ENCODE data around the gene SPINDOC. TPM values are rescaled to one million over a fixed set of nuclear protein-coding genes. Genes with fewer than 3 reads are reported as not detected.
"Not testable (repeated sequence)": the region's sequence is repeated elsewhere in the genome, so short reads cannot be mapped to it uniquely, and the experiment has no call there.

The SPINDOC gene, protein sequence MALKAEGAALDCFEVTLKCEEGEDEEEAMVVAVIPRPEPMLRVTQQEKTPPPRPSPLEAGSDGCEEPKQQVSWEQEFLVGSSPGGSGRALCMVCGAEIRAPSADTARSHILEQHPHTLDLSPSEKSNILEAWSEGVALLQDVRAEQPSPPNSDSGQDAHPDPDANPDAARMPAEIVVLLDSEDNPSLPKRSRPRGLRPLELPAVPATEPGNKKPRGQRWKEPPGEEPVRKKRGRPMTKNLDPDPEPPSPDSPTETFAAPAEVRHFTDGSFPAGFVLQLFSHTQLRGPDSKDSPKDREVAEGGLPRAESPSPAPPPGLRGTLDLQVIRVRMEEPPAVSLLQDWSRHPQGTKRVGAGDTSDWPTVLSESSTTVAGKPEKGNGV
- 19.6 TPM for total RNA-seq

DNA sequence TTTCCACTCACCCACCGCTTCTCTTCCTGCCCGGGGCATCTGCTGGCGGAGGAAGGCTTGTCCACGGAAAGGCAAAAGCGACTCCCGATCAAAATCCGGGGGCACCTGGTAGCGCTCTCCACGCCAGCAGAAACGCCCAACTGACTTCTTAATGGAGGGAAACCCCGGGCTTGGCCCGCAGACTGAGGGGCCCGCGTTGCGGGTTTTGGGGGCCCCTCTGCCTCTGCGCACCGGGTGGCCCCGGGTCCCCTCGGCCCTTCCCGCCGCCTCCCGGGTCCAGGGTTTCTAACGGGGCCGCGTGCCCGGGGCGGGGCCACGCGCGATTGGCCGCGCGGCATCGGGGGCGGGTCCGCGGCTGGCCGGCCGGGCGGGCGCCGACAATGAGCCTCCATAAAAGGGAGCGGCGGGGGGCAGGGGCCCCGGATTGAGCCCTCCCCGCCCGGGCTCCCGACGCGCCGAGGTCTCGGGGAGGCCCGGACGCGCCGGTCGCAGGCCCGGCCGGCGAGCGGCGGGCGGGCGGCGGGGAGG, at the start of gene SPINDOC:
TSS of gene SPINDOC (plus strand) at position 422 of the 528 bp plus-strand sequence. CDS start 231 bp downstream, outside the sequence.
- peak; percentile 72 for DNase-seq (ENCODE audit: low spot score)

DNA sequence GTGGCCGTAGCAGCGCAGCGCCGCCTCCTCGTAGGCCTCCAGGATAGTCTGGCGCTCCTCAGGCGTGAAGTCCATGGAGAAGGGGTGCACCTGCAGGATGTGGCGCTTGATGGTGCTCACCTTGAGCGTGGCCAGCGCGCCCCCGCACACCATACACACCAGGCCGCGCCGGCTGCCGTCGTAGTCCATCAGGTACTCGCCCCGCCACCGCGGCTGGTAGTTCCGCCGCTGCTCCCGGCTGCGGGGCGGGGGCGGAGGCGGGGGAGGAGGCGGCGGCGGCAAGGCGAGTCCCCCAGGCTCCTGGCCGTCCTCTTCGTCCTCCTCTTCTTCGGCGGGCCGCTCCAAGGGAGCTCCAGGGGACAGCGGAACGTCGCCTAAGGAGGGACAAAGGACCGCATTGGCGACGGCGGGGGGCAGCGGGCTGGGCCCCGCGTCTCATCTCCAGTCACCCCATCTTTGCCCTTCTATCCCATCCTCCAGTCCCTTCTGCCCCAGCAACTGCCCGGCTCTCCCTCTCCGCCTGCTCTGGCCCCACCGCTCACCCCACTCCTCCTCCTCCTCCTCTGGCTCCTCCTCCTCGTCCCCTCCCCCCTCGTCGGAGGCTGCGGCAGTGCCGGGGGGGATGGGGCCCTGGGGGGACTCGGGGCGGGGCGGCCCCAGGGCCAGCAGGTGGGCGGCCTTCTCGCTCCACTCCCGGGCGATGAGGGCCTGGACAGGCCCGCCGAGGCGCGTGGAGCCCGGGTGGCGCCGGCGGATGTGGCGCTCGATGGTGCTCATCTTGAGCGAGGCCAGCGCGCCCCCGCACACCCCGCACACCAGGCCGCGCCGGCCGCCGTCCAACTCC, 49.5 kb upstream of the SPINDOC start:
- DNase-seq (ENCODE audit: low spot score) = peak; percentile 40

DNA sequence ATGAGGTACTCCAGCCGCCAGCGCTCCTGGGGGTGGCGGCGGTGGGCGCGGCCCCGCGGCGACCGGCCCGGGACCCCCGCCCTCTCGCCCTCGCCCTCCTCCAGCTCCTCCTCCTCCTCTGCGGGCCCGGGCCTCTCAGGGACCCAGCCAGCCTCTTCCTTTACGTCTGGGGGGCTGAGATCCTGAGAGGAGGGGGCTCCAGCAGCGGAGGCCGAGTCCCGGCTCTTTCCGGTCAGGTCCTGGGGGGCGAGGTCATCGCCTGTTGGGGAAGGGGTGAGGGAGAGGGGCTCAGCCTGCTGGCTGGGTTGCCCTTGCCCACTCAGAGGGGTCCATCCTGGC, 48.9 kb upstream of the SPINDOC start:
- DNase-seq (ENCODE audit: low spot score) = no peak

DNA sequence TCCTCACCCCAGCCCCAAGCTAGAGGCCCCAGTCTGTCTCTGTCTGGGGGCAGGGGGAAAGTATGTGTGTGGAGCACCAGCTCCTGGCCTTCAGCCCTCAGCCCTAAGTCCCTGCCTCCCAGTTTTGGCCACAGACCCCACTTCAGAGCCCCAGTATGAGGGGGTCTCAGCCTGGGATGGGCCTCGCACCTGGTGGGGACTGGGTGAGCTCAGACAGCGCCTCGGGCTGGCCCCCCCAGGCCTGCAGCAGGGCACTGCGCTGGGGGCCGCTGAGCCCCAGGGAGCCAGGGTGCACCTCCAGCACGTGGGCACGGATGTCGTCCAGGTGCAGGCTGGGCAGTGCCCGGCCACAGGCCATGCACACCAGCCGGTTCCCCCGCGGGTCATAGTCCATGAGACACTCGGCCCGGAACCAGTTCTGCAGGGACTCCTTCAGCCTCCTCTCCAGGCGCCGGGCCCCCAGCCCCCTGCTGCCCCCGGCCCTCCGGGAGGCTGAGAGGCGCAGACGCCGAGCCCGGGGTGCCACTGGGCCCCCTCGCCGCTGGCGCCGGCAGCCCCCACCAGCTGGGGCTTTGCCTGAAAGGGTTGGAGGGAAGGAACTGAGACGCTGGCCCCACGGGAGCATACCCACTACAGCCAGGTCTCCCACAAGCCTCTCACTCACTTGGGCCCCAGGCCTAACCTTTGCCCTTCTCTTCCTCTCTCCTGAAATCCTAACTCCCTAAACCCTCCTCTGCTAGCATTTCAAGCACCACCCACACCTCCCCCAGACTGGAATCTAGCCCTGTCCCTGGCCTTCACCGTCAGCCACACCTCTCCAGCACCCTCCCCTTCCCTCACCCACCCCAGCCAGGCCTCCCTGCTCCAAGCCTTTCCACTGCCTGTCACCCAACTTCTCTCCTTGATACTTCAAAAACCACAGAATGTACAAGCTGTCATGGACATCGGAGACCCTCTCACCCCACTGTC, 48.3 kb upstream of the SPINDOC start:
- peak; percentile 71 for DNase-seq (ENCODE audit: low spot score)

DNA sequence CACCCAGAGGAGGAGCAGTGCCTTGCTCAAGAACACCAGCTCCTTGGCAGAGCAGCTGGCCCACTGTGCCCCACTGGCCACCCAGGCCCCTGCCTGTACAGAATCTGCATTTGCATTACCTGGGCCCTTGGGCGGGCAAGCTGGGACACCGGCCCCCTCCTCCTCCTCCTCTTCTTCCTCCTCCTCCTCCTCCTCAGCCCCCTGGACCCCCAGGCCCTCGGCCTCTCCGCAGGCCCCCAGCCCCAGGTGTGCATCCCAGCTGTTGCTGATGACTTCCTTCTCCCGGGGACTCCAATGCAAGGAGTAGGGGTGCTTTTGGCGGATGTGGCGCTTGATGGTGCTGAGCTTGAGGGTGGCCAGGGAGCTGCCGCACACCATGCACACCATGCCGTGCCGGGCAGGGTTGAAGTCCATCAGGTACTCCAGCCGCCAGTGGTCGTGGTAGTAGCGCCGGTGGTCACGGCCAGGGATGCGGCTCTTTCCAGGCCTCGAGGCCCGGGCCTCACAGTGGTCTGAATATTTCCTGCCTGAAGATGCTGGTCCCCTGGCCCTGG, 47.5 kb upstream of the SPINDOC start:
- DNase-seq (ENCODE audit: low spot score) = no peak

DNA sequence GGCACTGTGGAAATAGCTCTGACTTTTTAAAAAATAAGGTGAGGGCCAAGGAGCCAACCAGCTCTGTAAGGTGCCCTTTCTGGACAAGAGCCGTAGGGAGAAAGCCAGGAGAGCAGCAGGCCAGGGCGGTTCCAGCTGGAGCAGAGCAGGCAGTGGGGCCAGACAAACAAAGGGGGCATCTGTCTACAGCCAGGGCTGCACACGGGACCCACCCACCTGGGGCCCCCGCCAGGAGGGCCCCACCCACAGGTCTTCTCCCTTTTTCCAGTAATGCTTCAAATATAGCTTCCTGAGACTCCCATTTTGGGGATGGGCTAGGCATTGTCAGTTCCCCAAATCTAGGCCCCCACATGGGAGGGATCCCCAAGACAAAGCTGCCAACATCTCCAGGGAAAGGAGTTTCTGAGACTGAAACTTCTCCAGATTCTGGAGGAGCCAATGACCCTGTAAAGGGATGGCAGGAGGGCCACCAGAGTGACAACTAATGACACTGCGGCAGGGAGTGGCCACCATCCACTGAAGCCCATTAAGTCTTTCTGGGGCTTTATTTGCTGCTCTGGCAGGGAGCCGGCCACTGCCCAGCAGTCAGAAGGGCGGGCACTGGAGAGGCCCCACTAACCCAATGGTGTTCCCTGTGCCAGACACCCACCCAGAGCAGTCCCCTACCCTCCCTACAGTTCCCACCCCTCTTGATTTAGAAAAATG, 46.6 kb upstream of the SPINDOC start:
- no peak for DNase-seq (ENCODE audit: low spot score)

DNA sequence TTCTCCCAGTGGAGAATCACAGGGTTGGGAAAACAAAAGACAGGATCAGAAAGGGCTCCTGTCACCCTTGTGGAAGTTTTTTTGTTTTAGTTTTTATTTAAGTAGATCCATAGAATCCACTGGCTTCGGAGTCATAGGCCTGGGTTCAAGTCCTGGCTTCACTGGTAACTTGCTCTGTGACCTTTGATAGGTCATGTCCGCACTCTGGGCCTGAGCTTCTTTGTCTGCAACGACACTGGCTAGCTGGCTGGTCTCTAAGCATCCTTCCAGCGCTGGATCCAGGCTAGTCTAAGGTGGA, 46.0 kb upstream of the SPINDOC start:
- DNase-seq (ENCODE audit: low spot score) = no peak

DNA sequence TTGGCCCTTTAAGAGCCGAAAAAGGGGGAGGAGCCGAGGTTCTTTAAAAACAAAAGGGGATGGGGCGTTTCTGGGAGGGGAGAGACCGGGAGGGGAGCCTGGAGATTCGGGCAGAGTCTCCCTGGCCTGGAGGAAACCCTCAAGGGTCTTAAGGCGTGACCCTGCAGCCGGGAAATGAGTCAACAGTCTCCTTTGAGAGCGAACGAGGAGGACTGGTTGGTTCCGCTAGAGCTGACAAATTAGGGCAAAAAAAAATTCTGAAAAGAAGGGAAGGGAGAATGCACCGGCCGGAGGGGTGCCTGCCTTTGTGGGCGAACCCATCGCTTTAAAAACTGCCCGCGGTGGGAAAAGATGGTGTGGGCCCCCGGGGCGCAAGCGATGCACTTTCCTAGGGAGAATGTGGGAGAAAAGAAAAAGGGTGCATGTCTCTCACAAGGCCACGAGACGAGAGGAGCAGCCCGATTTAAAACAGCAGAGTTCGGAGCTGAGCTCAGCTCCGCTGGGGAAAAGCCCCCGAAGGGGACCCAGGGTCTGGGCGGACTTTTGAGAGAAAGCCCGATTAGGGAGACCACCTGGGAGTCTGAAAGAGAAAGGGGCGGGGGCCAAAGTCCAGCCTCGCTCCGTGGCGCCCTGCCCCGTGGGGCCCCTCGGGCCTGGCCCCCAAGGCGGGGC, 45.6 kb upstream of the SPINDOC start:
- DNase-seq (ENCODE audit: low spot score) = peak; percentile 58

DNA sequence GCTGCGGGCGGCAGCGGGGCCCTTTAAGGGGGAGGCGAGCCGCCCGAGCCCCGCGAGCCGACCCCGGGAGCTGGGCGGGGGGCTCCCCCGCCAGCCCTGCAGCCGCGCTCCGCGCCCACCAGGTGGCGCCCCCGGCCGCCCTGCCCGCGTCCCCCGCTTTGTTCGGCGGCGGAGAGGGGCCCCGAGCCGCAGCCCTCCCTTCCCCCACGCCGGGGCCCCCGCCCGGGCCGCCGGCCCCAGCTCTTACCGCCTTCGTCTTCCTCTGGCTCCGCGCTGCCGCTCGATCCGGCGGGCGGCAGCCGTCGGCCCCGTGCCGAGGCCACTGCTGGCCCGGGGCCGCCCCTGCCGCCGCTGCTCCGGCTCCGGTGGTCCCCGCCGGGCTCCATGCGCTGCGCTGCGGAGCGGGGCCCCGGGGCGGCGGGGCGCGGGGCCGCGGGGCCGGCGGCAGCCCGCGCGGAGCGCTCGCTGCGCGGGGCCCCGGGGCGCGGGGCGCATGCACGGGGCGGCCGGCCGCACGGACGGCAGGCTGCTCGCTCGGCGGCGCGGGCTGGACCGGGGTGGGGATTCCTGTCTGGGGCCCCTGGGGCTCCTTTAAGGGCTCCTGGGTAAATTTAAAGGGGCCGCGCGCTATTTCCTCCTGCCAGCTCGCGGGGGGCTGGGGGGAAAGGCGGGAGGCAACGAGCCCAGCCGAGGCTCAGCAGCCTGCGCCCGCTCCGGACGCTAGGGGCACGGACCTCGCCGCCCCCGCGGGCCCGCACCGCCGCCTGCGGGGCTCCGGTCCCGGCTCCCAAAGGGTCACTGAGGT, 44.8 kb upstream of the SPINDOC start, which contains the start of gene ZFTA:
TSS of gene ZFTA (minus strand) at position 539 of the 805 bp plus-strand sequence. CDS start at position 386, 153 bp downstream.
- peak; percentile 51 for DNase-seq (ENCODE audit: low spot score)

DNA sequence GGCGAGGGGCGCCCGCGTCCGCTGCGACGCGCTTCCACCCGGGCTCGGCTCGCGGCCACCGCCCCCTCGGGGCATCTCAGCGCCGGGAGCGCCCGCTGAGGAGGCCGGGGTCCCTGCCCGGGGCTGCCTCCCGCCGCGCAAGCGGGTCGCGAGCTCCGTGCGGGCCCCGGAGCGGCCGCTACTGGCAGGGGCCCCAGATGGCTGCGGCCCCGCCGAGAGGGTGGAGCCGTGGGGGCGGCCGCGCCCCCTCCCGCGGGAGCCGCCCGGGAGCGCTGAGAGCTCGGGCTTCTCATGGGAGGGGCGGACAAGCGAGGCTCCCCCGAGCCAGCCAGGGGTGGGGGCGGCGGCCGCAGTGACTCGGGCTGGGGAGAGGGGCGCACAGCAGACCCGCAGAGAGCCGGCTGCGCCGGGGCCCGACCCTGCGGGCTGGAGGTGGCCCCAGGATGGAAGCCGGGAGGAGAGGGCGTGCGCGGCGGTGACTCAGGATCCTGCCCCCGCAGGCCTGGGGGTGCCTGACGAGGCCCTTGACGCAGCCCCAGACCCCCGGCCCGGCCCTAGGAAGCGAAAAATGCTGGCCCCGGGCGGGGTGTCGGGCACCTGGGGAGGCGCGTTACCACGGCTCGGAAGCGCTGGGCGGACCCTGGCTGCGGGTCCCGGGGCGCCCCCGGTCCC, 44.1 kb upstream of the SPINDOC start:
- no peak for DNase-seq (ENCODE audit: low spot score)

DNA sequence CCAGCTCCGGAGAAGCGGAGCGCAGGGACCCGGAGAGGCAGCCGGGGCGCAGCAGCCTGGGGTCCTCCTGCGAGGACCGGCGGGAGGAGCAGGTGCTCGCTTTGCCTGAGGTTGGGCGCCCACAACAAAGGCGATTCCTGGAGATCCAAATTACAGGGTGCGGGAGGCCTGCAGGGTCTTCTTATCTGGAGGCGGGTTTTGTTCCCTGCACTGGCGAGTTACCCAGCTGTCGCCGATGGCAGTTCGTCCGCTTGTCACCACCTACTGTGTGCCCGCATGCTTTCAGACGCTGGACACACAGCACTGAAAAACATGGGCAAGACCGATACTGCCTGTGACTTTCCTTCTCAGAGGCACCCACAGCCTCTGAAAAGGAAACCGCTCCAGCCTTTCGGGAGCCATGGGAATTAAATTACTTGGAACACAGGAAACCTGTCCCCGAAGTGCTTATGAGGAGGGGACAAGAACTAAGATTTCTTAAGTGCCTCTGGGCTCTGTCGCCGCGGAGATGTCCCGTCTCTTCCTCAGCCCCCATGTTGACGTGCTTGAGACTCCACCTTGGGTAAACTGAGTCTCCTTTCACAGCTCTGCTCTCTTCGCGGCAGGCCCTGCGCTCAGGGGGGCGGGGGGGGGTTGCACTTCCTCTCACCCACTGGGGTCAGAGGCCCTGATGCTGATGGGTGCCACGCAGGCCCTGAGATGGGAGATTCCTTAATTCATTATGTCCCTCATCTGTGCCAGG, 43.4 kb upstream of the SPINDOC start:
- no peak for DNase-seq (ENCODE audit: low spot score)

DNA sequence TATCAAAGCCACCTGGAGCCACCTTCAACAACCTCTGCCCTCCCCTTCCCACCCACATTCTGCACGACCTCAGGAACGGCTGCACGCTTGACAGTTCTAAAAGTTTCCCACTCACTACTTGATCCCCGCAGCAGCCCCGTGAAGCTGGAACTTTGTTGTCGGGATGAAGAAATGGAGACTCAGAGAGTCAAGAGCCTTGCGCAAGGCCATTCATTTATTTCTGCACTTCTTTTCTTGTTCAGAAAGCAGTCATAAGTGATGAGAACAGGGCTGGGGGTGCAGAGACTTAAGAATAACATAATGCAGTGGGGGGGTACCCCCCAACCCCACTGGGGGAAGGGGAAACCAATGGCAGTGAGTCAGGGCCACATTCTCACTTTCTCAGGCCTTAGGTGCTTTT, 42.5 kb upstream of the SPINDOC start:
- no peak for DNase-seq (ENCODE audit: low spot score)

DNA sequence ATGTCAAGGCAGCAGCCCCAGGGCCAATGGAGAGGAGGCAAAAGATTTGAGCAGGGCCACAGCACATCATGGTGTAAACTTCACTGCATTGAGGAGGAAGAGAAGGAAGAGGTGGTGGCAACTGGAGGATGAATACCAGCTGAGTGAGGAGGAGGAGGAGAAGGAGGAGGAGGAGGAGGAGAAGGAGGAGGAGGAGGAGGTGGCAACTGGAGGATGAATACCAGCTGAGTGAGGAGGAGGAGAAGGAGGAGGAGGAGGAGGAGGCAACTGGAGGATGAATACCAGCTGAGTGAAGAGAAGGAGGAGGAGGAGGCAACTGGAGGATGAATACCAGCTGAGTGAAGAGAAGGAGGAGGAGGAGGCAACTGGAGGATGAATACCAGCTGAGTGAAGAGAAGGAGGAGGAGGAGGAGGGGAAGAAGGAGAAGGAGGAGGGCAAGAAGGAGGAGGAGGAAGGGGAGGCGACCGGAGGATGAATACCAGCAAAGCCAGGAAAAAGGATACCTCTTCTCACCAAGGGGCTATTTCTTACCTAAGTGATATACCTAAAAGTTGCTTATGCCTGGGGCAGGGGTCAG, 41.4 kb upstream of the SPINDOC start:
- not testable (repeated sequence) for DNase-seq (ENCODE audit: low spot score)

DNA sequence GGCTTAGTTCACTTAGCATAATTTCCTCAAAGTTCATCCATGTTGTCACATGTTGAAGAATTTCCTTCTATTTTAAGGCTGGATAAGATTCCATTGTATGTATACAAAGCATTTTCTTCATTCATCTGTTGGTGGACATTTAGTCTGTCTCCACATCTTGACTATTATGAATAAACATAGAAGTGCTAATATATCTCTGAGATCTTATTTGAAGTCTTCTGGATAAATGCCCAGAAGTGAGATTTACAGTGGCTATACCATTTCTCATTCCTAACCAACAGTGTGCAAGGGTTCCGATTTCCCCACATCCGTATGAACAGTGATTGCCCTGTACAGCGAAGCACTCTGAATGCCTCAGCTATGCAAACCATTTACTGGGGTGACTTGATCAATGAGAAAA, 38.1 kb upstream of the SPINDOC start:
- no peak for DNase-seq (ENCODE audit: low spot score)

DNA sequence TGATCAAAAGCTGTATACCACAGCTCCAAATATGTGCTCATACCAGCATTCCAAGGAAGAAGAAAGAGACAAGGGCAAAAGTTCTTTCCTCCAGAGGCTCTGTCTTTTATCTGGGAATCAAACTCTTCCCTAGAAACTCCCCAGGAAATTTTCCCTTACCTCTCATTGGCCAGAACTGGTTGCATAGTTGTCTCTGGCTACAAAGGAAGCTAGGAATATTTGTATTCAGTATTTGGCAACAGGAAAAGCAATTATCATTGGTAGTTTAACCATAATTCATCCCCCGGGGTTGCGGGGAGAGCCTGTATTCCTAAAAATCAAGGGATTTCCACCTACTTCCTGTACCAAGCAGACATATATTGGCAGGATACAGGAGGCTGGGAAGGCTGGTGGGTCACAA, 34.2 kb upstream of the SPINDOC start:
- DNase-seq (ENCODE audit: low spot score) = no peak

DNA sequence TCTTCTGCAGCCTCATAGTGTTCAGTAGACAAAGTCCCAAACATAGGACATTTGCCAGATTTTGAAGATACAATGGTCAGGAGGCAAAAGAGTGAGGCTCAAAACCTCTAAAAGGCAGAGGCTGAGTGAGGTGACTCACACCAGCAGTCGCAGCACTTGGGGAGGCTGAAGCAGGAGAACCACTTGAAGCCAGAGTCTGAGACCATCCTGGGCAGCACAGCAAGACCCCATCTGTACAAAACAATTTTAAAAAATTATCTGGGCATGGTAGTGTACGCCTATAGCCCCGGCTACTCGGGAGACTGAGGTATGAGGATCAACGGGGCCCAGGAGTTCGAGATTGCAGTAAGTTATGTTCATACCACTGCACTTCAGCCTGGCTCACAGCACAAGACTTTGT, 30.5 kb upstream of the SPINDOC start:
- DNase-seq (ENCODE audit: low spot score) = no peak

DNA sequence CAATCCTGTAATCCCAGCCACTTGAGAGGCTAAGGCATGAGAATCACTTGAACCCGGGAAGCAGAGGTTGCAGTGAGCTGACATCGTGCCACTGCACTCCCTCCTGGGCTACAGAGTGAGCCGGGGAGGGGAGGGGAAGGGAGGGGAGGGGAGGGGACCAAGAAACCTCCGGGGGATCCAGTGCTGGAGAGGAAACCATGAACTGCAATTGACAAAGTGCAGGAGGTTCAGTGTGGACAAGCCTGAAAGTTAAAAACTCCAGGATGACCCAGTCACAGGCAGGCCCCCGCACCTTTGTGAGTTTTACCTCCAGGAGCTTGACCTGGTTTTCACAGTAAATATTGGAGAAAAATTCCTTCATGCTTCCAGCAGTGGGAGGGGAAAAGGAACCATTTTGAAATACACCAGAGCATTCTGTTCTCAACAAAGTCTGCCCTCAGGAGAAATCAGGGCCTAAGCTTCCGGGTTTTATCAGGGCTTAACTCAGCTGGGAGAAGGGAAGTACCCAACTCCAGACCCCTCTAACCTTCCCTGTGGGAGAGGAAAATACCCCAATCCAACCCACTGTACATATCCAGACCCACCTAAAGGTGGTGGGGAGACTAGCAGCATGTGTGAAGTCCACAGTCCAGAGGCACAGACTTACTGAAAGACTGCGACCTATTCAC, 29.2 kb upstream of the SPINDOC start:
- DNase-seq (ENCODE audit: low spot score) = peak; percentile 21
